IPS-20b (cell line): Measurements from ENCODE around the gene NDC1.

Experiments
- H3K27ac ChIP-seq: one replicate; pipeline ENCODE4 v1.5.1; 2013; ENCODE audit warnings: low read length
- H3K27me3 ChIP-seq: 2 replicates; pipeline ENCODE4 v1.6.1; 2013; ENCODE audit warnings: mild to moderate bottlenecking, low read length, inconsistent platforms; ENCODE audit not compliant: insufficient read depth
- H3K36me3 ChIP-seq: 2 replicates; pipeline ENCODE4 v1.6.1; 2013; ENCODE audit warnings: low read depth, mild to moderate bottlenecking, inconsistent platforms, low read length, moderate library complexity; ENCODE audit not compliant: insufficient read depth
- H3K4me1 ChIP-seq: 2 replicates; pipeline ENCODE4 v1.6.1; 2013; ENCODE audit warnings: mild to moderate bottlenecking, control low read depth, inconsistent platforms, low read length, moderate library complexity; ENCODE audit not compliant: insufficient read depth
- H3K4me3 ChIP-seq: 2 replicates; pipeline ENCODE4 v1.5.1; 2013; ENCODE audit warnings: mild to moderate bottlenecking, low read length, inconsistent platforms
- H3K9ac ChIP-seq: 2 replicates; pipeline ENCODE4 v1.6.1; 2013; ENCODE audit warnings: low read depth, mild to moderate bottlenecking, inconsistent platforms, low read length, moderate library complexity
- H3K9me3 ChIP-seq: 2 replicates; pipeline ENCODE4 v1.6.1; 2013; ENCODE audit warnings: mild to moderate bottlenecking, low read depth, low read length, inconsistent platforms; ENCODE audit not compliant: insufficient read depth

The NDC1 gene

DNA sequence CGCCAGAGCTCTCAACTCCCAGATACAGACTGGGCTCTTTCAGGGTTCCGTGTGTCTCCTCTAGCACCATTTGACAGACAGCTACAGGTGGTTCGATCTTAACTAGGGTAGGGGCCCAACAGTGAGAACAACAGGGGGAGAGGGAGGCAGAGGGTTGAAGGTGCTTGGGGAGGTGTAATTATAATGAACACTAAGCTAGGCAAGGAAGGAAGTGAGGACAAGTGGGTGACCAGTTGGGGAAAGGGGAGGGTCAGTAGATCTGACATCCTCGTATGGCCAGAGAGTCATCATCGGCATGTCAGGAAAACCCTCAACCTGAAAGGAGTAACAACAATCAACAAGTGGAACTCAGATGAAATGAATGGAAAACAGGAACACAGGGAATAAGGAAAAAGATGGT lies 121.9 kb downstream of the NDC1 start:
- Histone ChIP-seq H3K27me3 (no peaks in the 10 kb centered on the region), H3K9ac (no peak overlapping the region), H3K27ac (no peak overlapping the region)

DNA sequence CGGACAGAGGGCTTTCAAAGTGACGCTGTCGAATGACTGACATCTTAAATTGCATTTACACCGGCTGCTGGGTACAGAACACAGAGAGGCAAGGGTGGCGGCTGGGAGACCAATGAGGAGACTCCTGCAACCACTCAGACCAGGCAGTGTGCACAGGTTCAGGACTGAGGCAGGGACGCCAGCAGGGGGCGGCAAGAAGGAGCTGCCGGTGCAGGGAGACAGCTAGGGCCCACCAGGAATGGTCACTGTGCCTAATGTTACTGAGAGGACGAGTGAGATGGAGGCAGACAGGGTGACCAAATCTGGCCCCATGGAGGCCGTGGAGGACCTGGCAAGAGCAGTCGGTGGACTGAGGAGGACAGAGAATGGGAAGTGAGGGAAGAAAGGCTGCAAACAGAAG lies 122.6 kb downstream of the NDC1 start:
- Histone ChIP-seq H3K9me3 (no peaks in the 10 kb centered on the region), H3K27ac (no peak overlapping the region), H3K4me3 (no peak overlapping the region), H3K9ac (no peak overlapping the region), H3K4me1 (no peaks in the 10 kb centered on the region), H3K36me3 (no peaks in the 10 kb centered on the region), H3K27me3 (no peaks in the 10 kb centered on the region)

More for the DNA sequence above, 121.9 kb downstream of the NDC1 start:
- no peak overlapping the region for H3K4me3 ChIP-seq
- H3K9me3 ChIP-seq, result no peaks in the 10 kb centered on the region
- no peaks in the 10 kb centered on the region for H3K4me1 ChIP-seq
- no peaks in the 10 kb centered on the region for H3K36me3 ChIP-seq
